Dermis microvascular lymphatic vessel endothelial cell (primary cell): ENCODE results near the gene PRKD3. TPM values are rescaled to one million over a fixed set of nuclear protein-coding genes. Genes with fewer than 3 reads are reported as not detected.
A peak's percentile ranks its signal among the peaks of the same experiment; 100 is the strongest.

Source experiments
- DNase-seq, 2 donors: peaks; one replicate each; pipeline versions ENCODE4 v3.0.0 to v3.0.0-alpha.2; 2010; ENCODE audit warnings: low read depth in 2 of 2
- total RNA-seq: library from RNA; depleted of rRNA; stranded (reverse); fragments of >200 nt; gene quantifications from 2 replicates; pipeline ENCODE4 v1.2.1, GENCODE V29; 2014

Gene PRKD3
- total RNA-seq, result 47.8 and 55.9 TPM in 2 replicates

DNA sequence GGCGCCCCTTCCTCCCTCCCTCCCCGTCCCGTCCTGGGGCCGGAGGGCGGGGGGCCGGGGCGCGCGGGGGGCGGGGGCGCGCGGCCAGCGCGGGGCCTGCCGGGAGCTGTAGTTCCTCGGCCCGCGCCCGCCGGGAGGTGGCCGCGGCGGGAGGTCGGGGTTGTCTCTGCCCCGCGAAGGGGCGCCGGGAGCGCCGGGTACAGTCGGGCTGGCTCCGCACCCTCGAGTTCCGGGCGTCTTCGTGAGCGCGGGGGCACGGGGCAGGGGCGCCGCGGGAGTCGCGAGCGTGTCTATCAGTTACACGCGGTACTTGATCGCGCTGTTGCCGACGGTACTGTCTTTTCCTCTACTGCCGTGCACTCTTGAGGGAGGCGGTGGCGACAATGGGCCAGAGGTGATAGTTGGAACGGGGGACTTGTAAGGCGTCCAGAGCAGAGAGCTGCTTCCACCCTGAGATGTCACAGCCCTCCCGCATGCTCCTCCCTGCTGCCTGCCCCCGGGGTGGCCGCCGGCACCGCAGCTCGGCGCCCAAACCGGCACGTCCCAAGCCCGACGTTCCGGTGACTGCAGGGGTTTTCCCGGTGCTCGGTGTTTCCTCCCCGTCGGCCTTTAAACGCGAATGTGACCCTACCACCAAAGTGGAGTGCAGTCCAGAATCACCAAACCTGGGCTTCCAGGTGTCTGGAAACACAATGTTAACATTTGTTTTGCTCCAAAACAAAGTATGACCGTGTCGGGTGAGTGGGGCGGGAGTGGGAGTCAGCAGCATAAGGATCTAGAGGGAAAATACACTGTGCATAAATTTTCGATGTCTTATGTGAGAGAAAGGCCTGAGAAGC is at the start of gene PRKD3:
TSS of gene PRKD3 (minus strand) at position 48 of the 839 bp plus-strand sequence. CDS start 8,309 bp downstream, outside the sequence.
- DNase-seq, result peak in 1 of 2 donors; percentile 71

- no peak for DNase-seq
Measured at GRCh38 chr2:37372000-37372399, 47.4 kb upstream of the PRKD3 start.

DNA sequence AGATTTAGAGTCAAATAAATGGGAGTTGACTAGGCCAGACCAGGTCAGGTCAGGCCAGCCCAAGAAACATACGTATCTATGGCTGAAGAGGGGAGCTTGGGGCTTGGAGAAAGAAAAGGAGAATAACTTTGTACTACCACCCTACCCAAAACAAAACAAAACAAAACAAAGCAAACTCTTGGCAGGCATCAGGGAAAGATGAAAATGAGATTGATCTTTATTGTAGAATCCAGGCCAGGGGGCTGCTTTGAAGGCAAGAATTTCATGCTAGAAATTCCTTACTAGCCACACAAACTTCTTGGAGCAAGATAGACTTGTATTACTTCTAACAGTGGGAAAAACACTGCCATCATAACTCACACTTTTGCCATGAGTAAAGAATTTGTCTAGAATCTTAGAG is 46.0 kb upstream of the PRKD3 start:
- DNase-seq, result no peak

- DNase-seq, result no peak
Measured at GRCh38 chr2:37367984-37368383, 43.4 kb upstream of the PRKD3 start.

DNA sequence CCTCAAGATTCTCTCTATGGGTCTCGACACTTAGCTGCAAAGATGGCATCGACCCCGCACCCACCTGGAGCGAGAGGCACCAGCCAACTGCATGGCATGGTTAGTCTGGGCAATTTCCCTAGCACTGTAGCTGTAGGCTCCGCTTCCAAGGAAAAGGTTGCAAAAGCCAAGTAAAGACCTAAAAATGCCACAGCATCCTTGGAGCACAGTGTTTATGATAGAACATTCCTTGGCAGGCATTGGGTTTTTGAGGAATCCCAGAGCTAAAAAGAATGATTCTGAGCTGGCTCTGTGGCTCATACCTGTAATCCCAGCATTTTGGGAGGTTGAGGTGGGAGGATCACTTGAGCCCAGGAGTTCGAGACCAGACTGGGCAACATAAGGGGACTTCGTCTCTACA is 42.7 kb upstream of the PRKD3 start:
- DNase-seq, result no peak

DNA sequence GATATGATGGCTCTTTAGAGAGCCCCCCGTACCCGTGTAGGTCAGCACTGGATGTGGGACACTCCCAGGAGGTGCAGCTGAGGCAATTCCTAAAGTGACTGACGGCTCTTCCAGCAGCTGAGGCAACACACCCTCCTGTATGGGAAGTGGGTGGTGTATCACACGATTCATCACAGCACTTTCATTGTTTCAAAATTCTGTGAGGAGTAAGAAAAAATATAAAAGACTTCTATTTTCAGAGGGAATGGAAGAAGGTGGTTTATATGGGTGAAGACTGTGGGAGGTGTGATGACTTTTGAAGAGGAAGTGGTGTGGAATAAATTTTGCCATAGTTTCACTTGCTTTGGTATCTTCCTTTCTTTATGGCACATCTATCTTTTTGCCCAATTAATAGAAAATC is 42.1 kb upstream of the PRKD3 start:
- DNase-seq, result no peak

DNA sequence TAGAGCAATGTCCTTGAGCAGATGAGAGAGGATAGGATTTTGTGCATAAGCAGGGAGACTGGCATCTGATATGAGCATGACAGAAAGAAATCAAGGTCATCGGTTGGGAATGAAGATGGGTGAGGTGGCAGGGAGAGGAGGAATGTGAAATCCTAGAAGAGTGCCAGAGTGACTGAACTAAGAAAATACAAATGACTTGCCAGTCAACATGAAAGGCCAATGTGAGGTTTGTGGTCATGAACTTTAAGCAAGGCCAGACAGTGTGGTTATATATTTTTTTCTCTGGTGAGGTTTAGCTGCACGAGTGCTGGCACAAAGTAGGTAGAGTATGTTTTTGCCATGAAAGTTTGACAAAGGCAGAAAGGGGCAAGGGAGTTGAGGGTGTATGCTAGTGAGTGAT is 41.0 kb upstream of the PRKD3 start:
- DNase-seq, result no peak

DNA sequence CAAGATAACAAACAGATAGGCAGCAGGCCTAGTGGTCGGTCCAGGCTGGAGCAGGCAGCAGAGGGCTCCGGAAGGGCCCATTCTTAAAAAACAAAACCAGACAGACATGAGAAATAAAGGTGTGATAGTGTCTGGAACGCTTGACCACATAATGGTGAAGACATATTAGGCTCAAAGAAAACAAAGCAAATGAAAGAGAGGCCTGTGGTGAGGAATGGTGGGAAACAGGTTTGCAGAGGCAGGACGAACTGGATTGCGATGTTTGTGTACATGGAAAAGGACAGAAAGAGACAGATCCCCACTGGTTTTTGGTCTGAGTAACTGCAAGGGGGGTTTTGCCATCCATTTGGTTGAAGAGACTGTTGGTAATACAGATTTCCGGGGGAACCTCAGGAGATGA is 39.7 kb upstream of the PRKD3 start:
- no peak for DNase-seq

DNA sequence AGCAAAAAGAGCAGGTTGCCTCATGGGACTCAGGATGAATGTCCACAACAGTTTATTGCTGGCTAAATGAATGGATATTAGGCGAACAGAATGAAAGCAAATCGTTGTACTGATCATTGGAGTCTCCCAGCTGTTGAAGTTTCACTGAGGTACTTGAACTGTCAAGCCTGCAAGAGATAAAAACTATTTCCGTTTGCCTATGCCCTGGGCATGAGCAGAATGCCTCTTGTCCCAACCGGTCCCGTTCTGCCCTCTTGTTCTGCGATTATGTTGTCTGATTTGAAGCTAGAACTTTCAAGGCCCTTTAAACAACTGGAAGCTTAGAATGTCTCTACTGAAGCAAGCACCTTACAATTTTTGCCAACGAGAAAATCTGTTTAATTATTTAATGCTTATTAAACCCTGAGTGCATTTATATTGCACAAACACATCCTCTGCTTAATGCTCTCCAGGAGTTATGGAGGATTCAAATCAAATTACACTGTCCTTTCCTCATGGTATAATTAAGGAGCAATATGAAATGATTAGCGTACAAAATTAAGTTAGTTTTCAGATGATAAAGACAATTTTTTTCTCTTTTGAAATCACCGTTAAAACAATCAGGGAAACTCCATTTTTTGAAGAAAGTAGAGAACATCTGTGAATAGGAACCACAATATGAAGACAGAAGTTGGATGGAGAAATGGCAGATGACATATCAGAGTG is 37.5 kb upstream of the PRKD3 start:
- no peak for DNase-seq

DNA sequence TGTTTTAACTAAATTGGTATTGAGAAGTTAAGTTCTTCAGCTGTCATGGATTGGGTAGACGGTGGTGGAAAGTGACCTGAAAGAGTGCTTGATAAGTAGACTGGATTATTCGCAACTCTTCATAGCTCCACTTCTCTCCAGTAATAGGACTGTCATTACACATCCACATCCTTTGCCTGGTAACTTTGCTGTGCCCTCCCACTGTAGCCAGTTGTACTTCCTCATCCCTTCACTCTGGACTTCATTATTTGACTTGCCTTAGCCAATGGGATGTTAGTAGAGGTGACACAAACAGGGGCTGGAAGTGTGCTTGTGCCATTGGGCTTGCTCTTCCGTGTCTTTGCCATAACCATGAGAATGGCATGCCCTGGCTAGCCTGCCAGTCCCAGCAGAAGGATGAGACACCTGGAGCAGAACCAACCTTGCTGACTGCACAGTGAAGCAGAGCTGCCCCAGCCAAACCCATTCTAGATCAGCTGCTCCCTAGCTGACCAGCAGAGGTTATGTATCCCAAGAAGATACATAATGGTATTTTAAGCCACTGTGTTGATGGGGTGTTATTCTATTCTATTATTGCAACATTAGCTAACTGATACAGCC is 36.7 kb upstream of the PRKD3 start:
- no peak for DNase-seq

GRCh38 chr2:37358466-37358865 is 33.8 kb upstream of the PRKD3 start:
- no peak for DNase-seq

DNA sequence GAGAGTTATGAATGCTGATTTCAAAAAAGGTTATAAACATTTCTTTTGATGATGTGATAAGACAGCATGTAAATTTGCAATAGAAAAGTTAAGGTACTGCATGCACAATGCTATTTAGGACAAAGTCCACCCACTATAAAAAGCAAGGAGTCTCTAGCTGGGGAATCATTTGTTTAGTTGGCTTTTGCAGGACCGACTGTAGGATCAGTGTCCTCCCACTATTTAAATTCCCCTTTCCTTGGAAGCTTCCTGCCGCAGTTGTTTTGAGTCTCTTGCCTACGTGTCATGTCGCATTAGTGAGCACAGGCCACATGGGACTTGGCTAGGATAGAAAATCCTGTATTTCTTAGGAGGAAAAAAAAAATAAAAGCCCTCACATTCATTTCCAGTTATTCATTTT is 32.9 kb upstream of the PRKD3 start:
- DNase-seq, result no peak

- no peak for DNase-seq
Measured at GRCh38 chr2:37357069-37357468, 32.4 kb upstream of the PRKD3 start.

DNA sequence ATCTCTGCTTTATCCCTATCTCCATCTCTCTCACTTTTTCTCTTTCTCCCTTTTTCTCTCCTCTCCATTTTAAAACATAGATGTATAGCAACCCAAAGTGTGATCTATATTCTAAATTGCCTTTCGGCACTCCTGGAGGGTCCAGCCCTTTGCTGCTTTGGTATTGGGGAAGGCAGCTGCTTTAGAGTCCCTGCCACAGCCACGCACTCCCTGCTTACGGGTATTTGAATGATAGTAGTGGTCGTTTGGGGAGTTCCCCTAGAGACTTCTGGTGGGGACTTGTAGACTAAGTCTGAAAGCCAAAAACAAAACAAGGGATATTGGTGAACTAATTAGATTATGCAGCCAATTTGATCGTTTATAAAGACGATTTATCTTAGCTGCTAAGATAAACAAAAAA is 31.7 kb upstream of the PRKD3 start:
- no peak for DNase-seq

DNA sequence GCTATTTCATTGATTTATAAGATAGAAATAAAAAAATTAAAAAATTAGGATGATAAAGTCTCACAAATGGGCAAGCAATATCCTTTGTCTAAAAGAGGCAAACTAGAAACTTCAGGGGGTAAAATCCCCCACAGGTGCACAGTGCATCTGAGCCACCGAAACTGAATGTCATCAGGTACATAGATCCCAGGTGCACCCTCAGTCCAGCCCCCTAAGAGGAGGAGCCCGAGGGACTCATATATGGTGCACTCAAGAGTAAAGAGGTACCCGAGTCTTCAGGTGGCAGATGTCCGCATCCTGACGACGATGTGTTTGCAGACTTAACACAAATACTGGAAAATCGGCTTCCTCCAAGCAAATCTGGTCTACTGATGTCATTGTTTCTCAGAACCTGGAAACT is 31.1 kb upstream of the PRKD3 start:
- DNase-seq, result no peak

DNA sequence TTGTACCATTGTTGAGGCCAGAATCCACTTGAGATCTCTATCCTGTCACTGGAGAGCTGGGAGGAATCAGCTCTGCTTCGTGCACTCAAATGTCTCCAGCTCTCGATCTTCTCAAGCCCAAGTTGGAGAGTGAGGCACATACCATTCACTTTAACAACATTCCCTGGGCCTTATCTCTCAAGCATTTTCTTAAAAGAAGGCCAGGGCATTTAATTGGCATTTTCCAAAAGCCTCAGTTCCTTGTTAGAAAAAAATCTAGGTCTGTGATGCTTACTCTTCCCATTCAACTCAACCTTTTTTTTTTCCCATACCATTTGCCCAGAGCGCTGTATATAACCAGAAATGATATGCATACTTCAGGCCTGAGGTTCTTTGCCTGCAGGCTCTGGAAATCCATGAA is 29.9 kb upstream of the PRKD3 start:
- no peak for DNase-seq

- DNase-seq, result no peak
Measured at GRCh38 chr2:37350034-37350433, 25.4 kb upstream of the PRKD3 start.

- no peak for DNase-seq
Measured at GRCh38 chr2:37349231-37349860, 24.7 kb upstream of the PRKD3 start.

GRCh38 chr2:37348155-37348554 is 23.5 kb upstream of the PRKD3 start:
- DNase-seq, result no peak

DNA sequence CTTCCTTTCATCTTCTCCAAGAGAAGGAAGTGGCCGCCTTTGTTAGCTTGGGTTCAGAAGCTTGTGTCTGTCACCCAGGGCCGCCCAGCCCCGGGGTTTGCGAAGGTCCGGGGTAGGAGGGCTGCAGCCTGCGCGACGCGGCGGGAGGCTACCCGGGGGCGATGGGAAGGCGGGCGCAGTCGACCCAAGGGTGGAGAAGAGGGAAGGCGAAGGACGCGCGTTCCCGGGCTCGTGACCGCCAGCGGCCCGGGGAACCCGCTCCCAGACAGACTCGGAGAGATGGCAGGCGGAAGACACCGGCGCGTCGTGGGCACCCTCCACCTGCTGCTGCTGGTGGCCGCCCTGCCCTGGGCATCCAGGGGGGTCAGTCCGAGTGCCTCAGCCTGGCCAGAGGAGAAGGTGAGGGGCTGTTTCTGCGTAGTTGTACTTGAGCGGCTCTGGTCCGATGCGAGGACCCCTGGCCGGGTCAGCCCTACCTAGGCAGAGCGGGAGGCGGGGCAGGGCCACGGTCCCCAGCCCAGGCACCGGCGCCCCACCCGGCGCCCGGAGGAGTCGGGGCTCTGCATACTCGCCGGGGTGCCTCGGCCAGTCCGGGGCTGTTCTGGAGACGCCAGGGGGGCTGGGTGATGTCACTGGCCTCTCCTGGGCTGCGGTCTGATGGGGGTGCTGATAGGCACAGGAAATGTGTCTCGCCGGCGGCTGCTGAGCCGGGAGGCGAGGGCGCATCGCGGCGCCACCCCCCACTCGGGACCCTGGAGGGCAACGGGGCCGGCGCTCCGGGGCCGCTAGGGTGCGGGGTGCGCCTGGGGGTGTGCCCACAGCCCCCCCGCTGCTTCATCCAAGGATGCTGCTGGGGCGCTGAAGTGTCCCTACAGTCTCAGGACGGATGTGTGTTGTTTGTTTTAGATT is 20.1 kb upstream of the PRKD3 start, which contains the start of gene QPCT:
TSS of gene QPCT (plus strand) at position 178 of the 909 bp plus-strand sequence. CDS start at position 280, 102 bp downstream.
- DNase-seq, result peak in 1 of 2 donors; percentile 41
